Heart left ventricle (tissue), 16 donors: ENCODE results near the gene CPA4. TPM values are rescaled to one million over a fixed set of nuclear protein-coding genes. Genes with fewer than 3 reads are reported as not detected.
"Not testable (repeated sequence)": the region's sequence is repeated elsewhere in the genome, so short reads cannot be mapped to it uniquely, and the experiment has no call there.

Experiments
- ATAC-seq, 4 donors: fragments of 200-7000 bp; cut with Tn5 transposase; one replicate each; pipeline ENCODE4 v1.9.1; 2020 to 2022; ENCODE audit warnings: moderate library complexity in 4 of 4, mild to moderate bottlenecking in 3 of 4, moderate number of reproducible peaks in 1 of 4
- DNase-seq, 5 donors: peaks; one replicate each; pipeline ENCODE4 v3.0.0-alpha.2; 2020
- H3K27ac ChIP-seq, 12 donors: fragments of 200-600 bp; sonication (generic) in 4 of 12; one replicate each; pipeline versions ENCODE4 v1.5.0 to v1.8.0; 2016 to 2022; ENCODE audit warnings: mild to moderate bottlenecking in 2 of 12
- H3K27me3 ChIP-seq, 9 donors: fragments of 200-600 bp; sonication (generic) in 2 of 9; one replicate each; pipeline versions ENCODE4 v1.5.1 to v1.8.0; 2016 to 2022; ENCODE audit warnings: mild to moderate bottlenecking in 3 of 9
- H3K36me3 ChIP-seq, 9 donors: fragments of 200-600 bp; sonication (generic) in 2 of 9; one replicate each; pipeline versions ENCODE4 v1.5.0 to v1.8.0; 2018 to 2022; ENCODE audit warnings: mild to moderate bottlenecking in 2 of 9
- H3K4me1 ChIP-seq, 12 donors: fragments of 200-600 bp; sonication (generic) in 4 of 12; one replicate each; pipeline versions ENCODE4 v1.5.0 to v1.8.0; 2016 to 2022; ENCODE audit warnings: mild to moderate bottlenecking in 3 of 12
- H3K4me3 ChIP-seq, 12 donors: fragments of 200-600 bp; sonication (generic) in 4 of 12; one replicate each; pipeline versions ENCODE4 v1.5.0 to v1.8.0; 2017 to 2022; ENCODE audit warnings: mild to moderate bottlenecking in 9 of 12, moderate library complexity in 4 of 12
- H3K9me3 ChIP-seq, 12 donors: fragments of 200-600 bp; sonication (generic) in 4 of 12; one replicate each; pipeline versions ENCODE4 v1.5.0 to v1.8.0; 2016 to 2022; ENCODE audit warnings: mild to moderate bottlenecking in 1 of 12
- POLR2A ChIP-seq, 2 donors: fragments of 450-650 bp; IDR thresholded peaks; one replicate each; pipeline ENCODE4 v1.6.1; 2017; ENCODE audit warnings: antibody characterized with exemption in 2 of 2, mild to moderate bottlenecking in 2 of 2, moderate library complexity in 2 of 2
- WGBS, 4 donors: extraction: QIAGEN DNeasy Blood & Tissue Kit in 2 of 4; methylation state at CpG; one replicate each; pipeline versions ENCODE4 v1.1.5 to v1.1.7; 2013 to 2018; 5-methylcytosine and 5-hydroxymethylcytosine counted together
- intact Hi-C, 10 donors: fragments of 100-400 bp; cut with DNase I; formaldehyde crosslinking; loops; one replicate each; pipeline versions ENCODE4 v1.11.1 to v1.14.2; 2022
- polyA plus RNA-seq, 2 donors: library from polyadenylated mRNA; stranded (reverse); fragments of 200-250 nt; gene quantifications; one replicate each; pipeline ENCODE4 v1.2.3, GENCODE V29; 2013
- total RNA-seq, 9 donors: library from RNA; depleted of rRNA in 2 of 9; stranded (reverse); fragments of >200 nt in 2 of 9; fragmentation: NEBNext Ultra II Directional in 3 of 9; extraction: Animal tissue kit (Norgen Biotek cat#: 25700) in 3 of 9; gene quantifications; one replicate each; pipeline versions ENCODE4 v1.1.0 to v1.2.4, GENCODE V29; 2016 to 2023
- TF ChIP-seq, protein P1 (sequence below), 12 donors: fragments of 200-600 bp; sonication (generic) in 4 of 12; IDR thresholded peaks; one replicate each; pipeline versions ENCODE4 v1.5.0 to v1.8.0; 2018 to 2022; ENCODE audit warnings: antibody characterized with exemption in 12 of 12, mild to moderate bottlenecking in 5 of 12
- donor health status: ischemic (EF 13 %, LVEDD 7.1; RV severe dilation, severe dysfunction).
- donor health status: healthy with polysubstance abuse.
- donor health status: DM: no; HTN: yes; CAD: no.
- donor health status: DM: no; HTN: no; CAD: no.
- donor health status: ischemic (EF 25% LVEDD 6.9; RV normal size, moderate dysfunction).
- donor health status: ischemic (EF 25% LVEDD 5.7; RV mildly dilated, moderate dysfunction).
- donor health status: healthy.
- donor health status: DM: yes; HTN: yes; CAD: no.
- donor health status: ischemic (EF 35%, LVEDD 5.7; RV mildly dilated, moderate dysfunction).
- donor health status: nonischemic (EF 11% LVEDD 7.7; RV severe dilation, severe dysfunction).
- donor health status: DM: yes; HTN: yes; CAD: no.
- donor health status: PGD.
- donor health status: ischemic (EF 29% LVEDD 5.4; RV normal size, mild dysfunction).
- donor health status: nonischemic (EF 23%, LVEDD 6.1; RV moderate dilation, normal function).

Gene CPA4
- total and polyA plus RNA-seq, 11 donors: 0.06 to 22.2 (median 0.27) TPM; not detected in 7

DNA sequence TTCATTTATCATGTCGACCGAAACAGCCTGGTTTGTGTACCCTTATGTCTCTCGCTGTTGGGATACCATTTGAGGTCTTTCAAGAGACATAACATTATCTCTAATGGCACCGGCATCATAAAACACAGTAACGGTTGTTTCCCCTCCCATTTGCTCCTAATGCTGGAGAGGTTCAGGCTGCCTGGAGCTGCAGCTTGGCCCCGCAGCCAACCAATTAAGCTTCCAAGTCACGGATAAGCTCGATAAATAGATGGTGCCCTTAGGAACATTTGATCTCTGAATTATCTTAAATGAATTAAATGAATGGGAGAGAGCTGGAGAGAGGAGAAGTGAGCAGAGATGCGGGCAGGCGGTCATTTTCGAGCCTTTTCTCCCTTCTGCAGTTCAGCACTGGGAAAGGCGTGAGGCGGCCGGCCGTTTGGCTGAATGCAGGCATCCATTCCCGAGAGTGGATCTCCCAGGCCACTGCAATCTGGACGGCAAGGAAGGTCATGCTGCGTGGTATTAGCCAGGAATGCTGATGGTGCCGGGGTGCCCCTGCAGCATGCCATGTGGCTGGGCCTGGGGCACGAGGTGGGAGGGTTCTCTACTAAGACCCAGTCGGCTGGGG is 12.6 kb downstream of the CPA4 start:
- DNase-seq: no peak
- no peaks in the 10 kb centered on the region for H3K36me3 ChIP-seq
- H3K27me3 ChIP-seq: no peaks in the 10 kb centered on the region
- intact Hi-C loops: no loop called here
- ATAC-seq: no peak
- H3K9me3 ChIP-seq: no peaks in the 10 kb centered on the region
- WGBS, 4 donors: 82 to 89% (median 86%) methylated on average over 21 of the region's 21 CpGs
- H3K4me1 ChIP-seq: no peaks in the 10 kb centered on the region
- TF ChIP-seq POLR2A (IDR thresholded peaks at IDR 0.05): no peak
- TF ChIP-seq, protein P1, sequence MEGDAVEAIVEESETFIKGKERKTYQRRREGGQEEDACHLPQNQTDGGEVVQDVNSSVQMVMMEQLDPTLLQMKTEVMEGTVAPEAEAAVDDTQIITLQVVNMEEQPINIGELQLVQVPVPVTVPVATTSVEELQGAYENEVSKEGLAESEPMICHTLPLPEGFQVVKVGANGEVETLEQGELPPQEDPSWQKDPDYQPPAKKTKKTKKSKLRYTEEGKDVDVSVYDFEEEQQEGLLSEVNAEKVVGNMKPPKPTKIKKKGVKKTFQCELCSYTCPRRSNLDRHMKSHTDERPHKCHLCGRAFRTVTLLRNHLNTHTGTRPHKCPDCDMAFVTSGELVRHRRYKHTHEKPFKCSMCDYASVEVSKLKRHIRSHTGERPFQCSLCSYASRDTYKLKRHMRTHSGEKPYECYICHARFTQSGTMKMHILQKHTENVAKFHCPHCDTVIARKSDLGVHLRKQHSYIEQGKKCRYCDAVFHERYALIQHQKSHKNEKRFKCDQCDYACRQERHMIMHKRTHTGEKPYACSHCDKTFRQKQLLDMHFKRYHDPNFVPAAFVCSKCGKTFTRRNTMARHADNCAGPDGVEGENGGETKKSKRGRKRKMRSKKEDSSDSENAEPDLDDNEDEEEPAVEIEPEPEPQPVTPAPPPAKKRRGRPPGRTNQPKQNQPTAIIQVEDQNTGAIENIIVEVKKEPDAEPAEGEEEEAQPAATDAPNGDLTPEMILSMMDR (IDR thresholded peaks at IDR 0.05): no peak
- no peak overlapping the region for H3K4me3 ChIP-seq
- H3K27ac ChIP-seq: no peak overlapping the region

DNA sequence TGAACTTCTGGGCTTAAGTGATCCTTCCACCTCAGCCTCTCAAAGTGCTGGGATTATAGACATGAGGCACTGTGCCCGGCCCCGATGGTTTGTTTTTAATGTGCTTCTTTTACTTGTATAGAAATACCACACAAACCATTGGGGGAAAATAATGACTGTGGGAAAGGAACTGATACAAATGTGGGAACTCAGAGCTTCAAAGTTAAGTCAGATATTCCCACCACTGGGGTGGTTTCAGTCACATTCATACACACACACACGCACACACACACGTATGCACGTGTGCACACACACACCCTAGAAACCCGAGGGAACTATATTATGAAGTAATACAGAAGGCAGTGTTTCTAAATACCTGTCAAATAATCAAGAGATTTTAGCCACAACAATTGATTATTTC is 17.0 kb downstream of the CPA4 start:
- no peak for ATAC-seq
- Histone ChIP-seq H3K27me3 (no peaks in the 10 kb centered on the region), H3K4me1 (no peaks in the 10 kb centered on the region), H3K4me3 (no peak overlapping the region), H3K36me3 (no peaks in the 10 kb centered on the region), H3K9me3 (peaks cover 0 to 2% (median 0%) of the 10 kb centered on the region in 12 donors), H3K27ac (no peak overlapping the region)
- no peak for DNase-seq
- intact Hi-C loops: no loop called here
- WGBS, 4 donors: 81 to 89% (median 83%) methylated on average over 6 of the region's 6 CpGs
- TF ChIP-seq, protein P1 (IDR thresholded peaks at IDR 0.05): no peak
- no peak for TF ChIP-seq POLR2A (IDR thresholded peaks at IDR 0.05)

- Histone ChIP-seq H3K27ac (no peak overlapping the region), H3K36me3 (no peaks in the 10 kb centered on the region), H3K9me3 (peaks cover 0 to 2% (median 0%) of the 10 kb centered on the region in 12 donors), H3K4me1 (no peaks in the 10 kb centered on the region), H3K27me3 (no peaks in the 10 kb centered on the region), H3K4me3 (no peak overlapping the region)
- WGBS, 4 donors: 60 to 72% (median 63%) methylated on average over 6 of the region's 6 CpGs
- intact Hi-C loops: no loop called here
- DNase-seq: no peak
- ATAC-seq: no peak
- TF ChIP-seq, protein P1 (IDR thresholded peaks at IDR 0.05): no peak
- TF ChIP-seq POLR2A (IDR thresholded peaks at IDR 0.05): no peak
Measured at GRCh38 chr7:130314305-130314704, 21.3 kb downstream of the CPA4 start.

- Histone ChIP-seq H3K4me1 (no peaks in the 10 kb centered on the region), H3K27me3 (no peaks in the 10 kb centered on the region), H3K36me3 (no peaks in the 10 kb centered on the region), H3K9me3 (no peaks in the 10 kb centered on the region), H3K4me3 (no peak overlapping the region), H3K27ac (no peak overlapping the region)
- WGBS, 4 donors: 88 to 98% (median 93%) methylated on average over 1 of the region's 1 CpG
- intact Hi-C loops: no loop called here
- ATAC-seq (no peak), DNase-seq (no peak)
- no peak for TF ChIP-seq POLR2A (IDR thresholded peaks at IDR 0.05)
- TF ChIP-seq, protein P1 (IDR thresholded peaks at IDR 0.05): no peak
Measured at GRCh38 chr7:130319541-130319940, 26.6 kb downstream of the CPA4 start.

DNA sequence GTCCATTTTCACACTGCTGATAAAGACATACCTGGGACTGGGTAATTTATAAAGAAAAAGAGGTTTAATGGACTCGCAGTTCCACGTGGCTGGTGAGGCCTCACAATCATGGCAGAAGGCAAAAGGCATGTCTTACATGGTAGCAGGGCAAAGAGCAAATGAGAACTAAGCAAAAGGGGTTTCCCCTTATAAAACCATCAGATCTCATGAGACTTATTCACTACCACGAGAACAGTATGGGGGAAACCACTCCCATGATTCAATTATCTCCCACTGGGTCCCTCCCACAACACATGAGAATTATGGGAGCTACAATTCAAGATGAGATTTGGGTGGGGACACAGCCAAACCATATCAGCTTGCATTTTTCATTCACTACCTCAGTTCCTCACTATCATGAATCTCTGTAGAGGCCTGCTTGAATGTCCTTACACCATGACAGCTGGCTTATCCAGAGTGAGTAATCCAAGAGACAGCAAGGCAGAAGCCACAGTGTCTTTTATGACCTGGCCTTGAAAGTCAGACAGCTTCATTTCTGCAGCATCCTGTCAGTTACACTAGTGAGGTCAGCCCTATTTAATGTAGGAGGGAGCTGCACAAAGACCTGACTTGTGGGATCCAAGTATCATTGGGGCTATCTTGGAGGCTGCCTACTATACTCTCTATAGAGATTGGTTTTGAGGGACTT is 28.7 kb downstream of the CPA4 start:
- not testable (repeated sequence) for H3K27me3 ChIP-seq, DNase-seq, H3K27ac ChIP-seq, H3K9me3 ChIP-seq, H3K4me3 ChIP-seq, H3K36me3 ChIP-seq, ATAC-seq, H3K4me1 ChIP-seq
- intact Hi-C loops: loop anchor here in 1 of 10 donors (10.0 kb wide), 1 partner anchor 63 kb away; the partner anchor contains the start of gene CPA1
- WGBS, 4 donors: 82 to 89% (median 85%) methylated on average over 3 of the region's 3 CpGs
